RPMI8226 (cell line): ENCODE data around the gene GIPC2.
"Not testable (repeated sequence)": the region's sequence is repeated elsewhere in the genome, so short reads cannot be mapped to it uniquely, and the experiment has no call there.

Source experiments
- DNase-seq: peaks from one replicate; pipeline ENCODE4 v3.0.0-alpha.2; 2015

Gene GIPC2

DNA sequence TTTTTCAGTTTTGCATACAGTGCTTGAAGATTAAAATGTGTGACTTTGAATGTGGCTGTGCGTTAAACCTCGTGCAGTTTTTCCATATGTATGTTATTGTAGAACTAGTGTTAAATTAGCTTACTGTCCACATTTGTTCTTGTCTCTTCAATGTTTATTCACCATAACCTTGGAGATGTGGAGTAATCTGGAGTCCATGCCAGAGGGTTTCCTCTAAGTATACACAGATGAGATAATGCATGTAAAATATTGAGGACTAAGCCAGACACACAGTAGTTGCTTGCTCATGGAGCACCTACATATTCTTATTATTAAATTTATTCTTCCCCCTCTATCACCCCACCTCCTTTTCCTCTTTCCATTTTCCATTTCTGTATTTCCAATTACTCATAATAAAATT lies 7.7 kb upstream of the GIPC2 start:
- no peak for DNase-seq

DNA sequence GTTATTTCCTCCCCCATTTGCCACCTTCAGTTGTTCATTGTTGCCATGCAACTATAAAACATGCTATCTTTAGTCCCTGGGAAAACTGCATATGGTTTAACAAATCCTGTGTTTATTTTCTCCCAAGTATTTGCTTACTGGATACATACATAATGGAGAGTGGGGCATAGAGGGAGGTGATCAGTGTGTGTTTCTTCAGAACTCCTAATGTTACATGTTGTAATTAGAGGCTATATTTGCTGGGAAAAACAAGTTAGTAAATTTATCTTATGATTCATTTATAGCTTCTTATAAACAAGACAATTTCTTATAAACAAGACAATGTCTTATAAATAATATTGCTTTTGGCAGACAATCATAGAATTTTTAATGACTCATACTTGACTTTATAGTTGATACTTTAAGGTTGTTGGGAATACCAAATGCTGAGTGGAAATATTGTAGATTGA lies 7.3 kb upstream of the GIPC2 start:
- DNase-seq = no peak

DNA sequence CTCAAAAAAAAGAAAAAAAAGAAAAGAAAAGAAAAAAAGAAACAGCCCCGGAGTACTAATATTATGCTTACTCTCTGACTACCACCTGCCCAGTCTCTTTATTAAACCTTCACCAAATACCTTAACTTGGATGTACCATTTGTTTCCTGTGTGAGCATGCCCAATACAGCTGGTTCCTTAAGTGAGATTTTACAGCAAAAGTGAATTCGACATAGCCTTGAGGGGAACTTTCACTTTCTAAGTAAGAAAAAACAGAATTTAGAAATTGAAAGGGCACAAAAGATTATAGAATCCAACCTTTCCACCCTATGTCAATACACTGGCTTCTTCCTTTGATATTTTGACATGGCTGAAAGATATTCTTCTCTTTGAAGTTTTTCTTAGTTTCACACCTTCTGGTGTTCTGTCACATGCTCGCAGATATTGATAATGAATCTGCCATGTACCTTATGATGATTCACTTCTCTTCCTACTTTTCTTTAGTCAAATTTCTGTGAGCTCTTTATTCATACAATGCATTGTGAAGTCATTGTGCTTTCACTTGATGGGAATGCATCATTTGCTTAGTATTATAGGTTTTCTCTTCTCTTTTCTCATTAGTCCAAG lies 5.2 kb upstream of the GIPC2 start:
- no peak for DNase-seq

DNA sequence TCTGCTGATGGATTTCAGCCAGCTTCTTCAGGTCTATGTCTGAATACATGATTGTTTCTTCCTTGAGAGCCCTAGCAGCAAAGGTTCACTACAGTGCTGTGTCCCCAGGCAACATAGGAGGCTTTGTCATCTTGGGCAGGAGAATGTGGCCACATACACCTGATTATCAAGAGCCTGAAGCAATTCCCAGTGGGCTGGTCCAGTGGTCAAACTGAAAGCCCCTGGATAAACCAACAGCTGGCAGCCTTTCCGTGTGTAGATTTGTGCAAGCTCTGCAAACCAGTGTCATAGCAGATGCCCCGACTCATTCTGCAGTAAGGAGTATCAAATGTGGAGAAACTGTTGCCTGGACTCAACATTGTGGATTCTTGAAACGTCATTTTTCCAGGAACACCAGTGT lies 2.3 kb upstream of the GIPC2 start:
- DNase-seq = no peak

DNA sequence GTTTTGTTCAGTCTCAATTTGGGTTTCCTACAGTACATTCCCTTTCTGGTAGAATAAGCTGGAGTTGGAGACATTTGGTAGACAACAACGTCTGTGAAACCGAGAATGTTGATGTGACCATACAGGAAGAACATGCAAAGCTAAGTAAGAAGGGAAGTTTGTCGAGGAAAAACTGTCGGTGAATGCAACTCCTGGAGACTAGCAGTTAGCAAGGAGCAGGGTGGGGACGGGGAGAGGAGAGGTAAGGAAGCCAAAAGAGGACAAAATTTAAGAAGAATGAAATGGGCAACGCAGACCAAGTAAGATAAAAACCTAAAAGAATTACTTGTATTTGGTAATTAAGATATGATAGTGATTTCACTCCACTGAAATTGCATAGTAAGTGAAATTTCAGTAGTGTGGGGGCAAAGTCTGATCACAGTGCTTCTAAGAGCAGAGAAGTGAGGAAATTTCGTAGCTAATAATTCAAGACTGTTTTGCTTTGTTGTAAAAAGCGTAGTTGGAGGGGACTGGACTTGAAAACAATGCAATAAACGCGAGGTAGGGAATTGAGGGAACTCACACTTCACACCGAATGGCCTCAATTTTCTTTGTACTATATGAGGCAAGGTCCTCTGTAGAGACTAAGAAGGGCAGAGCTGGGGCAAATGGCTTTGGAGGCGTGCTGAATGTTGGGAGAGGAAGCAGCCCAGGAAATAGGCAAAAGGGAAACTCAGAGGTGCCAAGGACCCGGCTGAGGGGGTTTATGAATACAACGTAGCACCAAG lies 787 bp upstream of the GIPC2 start:
- no peak for DNase-seq

DNA sequence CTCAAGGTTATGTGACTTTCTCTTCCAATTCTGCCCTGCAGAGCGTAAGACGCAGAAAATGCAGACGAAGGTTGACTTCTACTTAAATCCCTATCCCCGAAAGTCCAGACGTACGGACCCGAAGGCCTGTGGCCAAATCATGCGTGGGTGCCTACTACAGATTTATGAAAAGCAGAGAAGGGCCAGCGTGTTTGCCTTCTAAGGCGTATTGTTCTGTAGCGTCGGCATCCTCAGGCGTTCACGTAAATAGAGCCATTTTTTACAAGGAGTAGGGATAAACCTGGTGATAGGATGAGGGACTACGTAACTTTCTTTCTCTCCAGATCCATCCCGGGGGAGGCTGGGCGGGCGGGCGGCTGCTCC lies 222 bp upstream of the GIPC2 start:
- no peak for DNase-seq

DNA sequence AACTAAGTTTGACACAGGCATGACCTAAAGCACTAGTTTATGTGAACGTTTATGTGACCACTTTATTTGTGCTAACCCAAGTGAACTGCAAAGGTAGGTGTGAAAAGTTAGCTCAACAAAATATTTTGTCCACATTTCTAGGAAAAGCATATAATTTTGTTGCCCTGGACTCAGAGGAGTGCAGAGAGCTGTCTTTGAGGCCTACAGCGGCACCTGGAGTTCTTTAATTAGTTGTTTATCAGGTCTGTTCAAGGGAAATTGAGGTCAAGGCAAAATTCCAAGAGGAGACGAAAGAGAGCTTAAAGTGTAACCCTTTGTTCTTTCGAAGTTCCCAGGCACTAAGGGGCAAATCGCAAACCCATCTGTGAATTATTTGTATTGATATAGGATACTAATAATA lies 1.3 kb downstream of the GIPC2 start:
- no peak for DNase-seq

DNA sequence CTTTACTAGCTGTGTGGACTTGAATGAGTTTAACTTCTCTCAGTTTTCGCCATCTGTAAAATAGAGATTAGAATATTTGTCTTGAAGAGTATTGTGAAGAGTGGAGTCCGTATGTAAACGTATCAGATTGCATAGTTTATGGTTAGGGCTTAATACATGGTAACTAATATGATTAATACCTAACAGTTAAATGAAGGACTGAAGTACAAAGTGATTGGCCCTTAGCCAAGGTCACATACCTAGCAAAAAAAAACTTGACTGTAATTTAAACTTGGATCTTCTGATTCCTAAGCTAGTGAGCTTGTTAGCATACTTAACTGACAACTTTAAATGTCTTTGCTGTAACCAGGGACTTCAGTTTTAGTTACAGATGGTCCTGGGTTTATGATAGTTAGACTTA lies 1.9 kb downstream of the GIPC2 start:
- no peak for DNase-seq

DNA sequence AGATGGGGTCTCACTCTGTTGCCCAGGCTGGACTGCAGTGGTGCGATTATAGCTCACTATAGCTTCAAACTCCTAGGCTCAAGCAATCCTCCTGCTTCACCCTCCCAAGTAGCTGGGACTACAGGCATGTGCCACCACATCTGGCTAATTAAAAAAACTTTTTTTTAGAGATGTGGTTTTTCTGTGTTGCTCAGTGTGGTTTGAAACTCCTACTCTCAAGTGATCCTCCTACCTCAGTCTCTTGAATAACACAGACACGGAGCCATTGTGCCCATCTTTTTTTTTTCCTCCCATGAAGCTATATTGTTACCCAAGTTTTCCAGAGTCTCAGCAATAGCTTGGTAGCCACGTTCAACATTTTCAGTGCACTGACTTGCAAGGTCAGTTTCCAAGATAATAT lies 2.7 kb downstream of the GIPC2 start:
- no peak for DNase-seq

DNA sequence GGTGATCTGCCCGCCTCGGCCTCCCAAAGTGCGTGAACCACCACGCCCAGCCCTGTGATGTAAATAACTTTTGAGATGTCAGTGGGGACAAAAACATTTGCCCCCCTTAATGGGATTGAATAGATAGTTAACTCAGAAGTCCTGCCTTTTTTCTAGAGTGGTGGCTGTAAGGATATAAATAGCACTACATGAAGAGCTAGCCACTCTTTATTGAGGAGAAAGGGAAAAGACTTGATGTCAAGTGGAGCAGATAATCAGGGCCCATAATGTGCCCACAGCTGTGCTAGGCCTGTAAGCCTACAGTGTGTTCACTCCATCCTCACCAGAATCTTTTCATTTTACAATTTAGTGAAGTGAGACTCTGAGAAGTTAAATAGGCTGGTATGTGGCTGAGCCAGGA lies 3.6 kb downstream of the GIPC2 start:
- DNase-seq = no peak

DNA sequence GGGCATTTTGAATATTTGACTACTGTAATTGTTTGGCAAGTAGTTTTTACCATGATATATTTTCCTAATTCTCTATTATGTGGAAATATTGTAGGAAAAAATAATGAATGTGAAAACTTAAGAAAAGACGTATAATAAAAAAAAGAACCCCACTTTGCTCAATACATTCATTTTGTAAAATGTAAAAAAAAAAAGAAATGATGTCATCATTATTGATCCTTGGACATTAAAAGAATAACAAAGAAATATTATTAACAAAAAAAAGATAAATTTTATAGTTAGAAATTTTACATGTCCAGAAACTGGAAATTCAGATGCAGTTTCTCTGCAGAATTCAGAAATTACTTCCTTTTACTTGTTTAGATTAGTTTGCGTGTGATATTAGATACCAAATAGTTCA lies 5.2 kb downstream of the GIPC2 start:
- DNase-seq = no peak

DNA sequence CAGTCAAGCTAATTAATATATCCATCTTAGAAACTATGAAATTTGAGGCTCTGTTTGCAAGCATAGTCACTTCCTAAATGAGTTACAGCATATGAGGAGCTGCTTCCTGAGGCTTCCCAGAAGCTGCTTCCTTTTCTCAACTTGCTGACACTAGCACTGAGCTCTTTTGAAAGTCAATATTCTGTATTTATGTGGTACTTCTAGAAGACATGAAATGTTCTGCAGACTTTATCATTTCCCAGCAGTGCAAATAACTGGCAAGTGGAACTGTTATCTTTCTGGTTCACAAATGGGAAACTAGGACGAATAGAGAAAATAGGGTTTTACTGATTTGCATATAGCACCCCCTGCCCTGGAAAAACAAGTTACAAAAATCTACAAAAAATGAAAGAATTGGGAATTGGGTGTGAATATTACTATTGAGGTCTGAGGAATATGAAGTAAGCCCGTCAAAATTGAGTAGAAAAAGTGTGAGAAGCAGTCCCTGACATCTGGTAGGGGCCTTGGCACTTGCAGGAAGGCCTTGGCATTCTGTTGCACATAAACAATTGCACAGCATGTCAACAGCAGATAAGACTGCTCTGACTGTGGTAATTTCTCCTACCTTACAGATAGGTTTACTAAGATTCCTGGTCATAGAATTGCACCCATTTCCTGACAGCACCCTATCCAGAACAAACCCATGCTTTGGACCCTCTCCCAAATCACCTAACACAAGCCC lies 7.1 kb downstream of the GIPC2 start:
- no peak for DNase-seq

DNA sequence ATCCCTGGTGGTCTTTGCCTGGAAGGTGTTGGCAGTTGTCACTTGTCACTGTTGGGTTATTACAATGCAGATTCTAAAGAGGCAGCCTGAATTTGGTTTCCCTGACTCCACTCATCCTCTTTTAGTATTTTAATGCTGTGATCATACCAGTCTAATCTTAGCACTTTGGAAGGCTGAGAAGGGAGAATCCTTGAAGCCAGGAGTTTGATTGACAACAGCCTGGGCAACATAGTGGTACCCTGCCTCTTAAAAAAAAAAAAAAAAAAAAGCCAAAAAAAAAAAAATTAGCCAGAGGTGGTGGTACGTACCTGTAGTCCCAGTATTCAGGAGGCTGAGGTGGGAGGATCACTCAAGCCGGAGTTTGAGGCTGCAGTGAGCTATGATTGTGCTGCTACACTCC lies 7.7 kb downstream of the GIPC2 start:
- no peak for DNase-seq

DNA sequence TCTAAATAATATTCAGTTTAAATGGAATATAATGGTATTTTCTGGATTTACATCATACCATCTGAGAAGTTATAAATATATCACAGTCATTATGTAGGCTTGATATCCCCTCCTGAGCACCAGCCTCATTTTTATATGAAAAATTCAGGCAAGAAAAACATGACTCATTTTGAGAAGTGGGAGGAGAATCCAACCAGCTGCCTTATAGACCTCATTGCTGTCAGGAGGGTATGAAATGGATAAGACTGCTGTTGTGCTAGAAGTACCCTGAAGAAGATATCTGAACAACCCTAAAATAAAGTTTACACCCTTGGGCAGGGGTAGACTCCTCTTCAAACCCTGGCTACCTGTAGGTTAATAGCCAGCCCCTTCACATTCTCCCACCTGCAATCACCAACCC lies 8.8 kb downstream of the GIPC2 start:
- DNase-seq = no peak

DNA sequence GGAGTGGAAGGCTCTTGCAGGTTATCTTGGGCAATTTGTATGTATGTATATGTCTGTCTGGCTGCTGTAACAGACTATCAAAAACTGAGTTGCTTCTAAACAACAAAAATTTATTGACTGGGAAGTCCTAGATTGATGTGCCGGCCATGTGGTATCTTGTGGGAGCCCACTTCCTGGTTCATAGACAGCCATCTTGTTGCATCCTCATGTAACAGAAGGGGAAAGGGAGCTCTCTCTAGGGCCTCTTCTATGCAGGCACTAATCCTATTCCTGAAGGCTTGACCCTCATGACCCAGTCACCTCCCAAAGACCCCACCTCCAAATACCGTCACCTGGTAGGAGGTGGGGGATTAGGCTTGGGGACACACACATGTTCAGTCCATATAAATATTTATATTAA lies 9.2 kb downstream of the GIPC2 start:
- no peak for DNase-seq

DNA sequence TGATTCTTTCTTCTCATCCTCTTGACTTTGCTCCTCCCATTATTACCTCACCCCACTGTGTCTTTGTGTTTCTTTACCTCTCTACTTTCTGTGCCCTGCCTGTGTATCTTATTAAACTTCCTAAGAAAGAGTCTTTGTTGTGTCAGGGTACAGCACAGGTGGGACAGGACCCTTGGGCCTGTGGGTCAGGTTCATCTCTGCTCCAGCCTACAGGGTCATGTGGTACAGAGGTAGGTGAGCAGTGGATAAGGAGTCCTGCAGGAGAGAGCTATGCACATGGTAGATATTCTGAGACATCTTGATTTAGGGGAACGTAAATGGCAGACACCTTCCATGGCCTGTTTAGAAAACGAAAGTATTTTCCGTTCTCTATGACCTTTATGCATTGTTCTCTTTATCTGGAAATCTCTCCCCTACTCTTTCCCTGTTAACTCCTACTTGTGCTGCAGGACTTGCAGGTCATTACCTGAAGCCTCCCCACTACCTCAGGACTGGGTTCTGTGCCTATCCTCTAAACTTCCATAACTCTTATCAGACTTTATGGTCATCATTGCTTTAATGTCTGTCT lies 9.9 kb downstream of the GIPC2 start:
- DNase-seq = no peak

DNA sequence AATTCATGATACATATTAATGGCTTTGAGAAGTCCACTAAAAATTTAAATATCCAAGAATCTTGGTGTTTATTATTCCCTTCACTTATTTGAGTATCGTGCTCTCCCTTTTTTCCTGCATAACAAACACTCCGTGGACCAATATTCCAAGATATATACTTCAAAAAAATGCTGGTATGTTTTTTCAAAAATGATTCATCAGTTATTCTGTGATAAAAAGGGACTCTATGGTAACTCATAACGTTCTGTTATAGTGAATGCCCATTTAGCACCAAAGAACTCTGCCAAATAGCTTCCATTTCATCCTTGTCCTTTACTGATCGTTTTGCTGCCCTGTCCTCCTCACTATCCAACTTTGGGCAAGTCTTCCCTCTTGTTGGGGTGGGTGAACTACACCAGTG lies 12.9 kb downstream of the GIPC2 start:
- no peak for DNase-seq

DNA sequence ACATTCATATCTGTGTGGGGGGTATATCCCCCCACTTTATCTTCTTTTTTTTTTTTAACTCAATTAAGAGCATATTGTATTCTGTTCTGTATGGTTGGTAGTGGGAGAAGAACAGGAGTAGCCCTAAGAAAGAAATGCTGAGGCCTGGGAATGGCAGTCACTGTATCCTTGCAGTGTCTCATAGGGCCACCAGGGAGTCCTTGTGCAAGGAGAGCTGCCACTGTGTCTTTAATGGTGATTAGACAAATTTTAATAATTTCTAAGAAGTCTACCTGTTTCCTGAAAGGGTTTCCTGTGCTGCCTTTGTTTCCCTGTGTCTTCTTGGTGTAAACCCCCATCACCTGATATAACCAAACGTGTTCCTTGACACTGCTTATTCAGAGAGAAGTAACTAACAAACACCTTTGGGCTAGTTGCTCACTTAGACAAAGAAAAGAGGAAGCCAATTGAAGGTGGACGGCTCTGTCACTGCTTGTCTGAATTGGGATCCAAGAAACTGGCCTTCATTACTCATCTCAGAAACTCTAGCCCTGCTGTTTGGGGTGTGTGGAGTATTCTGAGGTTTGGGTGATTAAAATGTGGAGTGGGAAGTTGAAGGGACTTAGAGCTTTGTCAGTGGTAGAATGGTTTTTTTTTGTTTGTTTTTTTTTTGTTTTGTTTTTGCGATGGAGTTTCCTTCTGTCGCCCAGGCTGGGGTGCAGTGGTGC lies 15.2 kb downstream of the GIPC2 start:
- no peak for DNase-seq

DNA sequence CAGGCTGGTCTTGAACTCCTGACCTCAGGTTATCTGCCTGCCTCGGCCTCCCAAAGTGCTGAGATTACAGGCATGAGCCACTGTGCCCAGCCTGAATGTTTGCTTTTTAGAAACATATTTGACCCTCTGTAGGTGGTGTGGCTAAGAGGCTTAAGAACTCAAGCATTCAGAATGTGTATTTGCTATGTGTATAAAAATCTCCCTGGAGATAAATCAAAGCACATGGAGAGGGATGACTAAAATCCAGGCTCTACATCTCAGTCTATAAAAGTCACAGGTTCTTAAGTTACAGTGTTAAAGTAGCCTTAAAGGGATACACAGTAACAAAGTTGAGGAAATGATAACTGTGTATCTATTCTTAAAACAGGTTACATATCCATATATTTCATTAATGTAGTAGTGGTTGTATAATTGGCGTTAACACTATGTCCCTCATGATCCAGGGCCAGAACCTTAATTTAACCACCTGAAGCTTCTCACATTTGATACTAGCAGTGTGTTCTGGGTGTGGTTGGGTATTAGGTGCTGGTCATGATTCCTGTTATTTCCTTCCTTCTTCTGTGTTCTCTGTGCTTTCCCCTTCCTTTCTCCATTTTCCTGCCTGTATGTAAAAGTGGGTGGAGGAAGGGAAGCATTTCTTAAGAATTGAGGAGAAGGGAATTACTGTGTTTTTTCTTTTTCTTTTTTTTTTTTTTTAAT lies 16.2 kb downstream of the GIPC2 start:
- DNase-seq = no peak

DNA sequence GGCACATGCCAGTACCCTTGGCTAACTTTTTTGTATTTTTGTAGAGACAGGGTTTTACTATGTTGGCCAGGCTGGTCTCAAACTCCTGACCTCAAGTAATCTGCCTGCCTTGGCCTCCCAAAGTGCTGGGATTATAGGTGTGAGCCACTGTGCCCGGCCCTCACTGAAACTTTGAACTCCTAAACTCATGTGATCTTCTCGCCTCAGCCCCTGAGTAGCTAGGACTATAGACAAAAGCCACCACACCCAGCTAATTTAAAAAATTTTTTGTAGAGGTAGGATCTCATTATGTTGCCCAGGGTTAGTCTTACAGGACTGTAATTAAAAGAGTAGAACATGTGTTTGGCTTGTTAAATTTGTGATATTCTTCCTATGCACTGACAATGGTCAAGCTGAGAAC lies 19.1 kb downstream of the GIPC2 start:
- not testable (repeated sequence) for DNase-seq

DNA sequence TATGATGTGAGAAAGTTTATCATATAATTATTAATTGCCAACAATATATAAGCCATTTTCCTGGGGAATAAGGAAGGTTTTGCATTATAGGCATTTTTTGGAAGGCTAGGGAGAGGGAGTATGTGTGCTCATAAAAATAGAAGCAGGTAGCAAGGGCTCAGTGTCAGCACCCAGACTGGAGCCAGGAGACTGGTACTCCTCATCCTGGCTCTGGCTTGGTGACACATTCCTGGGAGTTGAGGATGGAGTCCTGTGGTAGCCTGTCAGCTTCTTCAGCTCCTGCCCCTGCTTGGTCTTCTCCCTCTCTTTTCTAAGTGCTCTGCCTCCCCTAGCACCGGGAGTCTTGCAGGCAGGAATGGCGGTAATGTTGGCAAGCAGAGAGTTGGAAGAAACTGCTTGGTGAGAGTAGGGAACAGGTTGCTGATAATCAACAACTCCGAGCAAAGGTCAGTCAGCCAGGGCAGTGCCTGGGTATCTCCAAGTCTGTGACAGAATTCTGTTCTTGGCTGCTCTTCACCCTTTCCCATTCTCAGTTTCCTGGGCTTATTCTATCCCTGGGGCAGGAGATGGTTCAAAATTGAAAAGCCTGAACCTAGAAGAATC lies 23.0 kb downstream of the GIPC2 start:
- no peak for DNase-seq

DNA sequence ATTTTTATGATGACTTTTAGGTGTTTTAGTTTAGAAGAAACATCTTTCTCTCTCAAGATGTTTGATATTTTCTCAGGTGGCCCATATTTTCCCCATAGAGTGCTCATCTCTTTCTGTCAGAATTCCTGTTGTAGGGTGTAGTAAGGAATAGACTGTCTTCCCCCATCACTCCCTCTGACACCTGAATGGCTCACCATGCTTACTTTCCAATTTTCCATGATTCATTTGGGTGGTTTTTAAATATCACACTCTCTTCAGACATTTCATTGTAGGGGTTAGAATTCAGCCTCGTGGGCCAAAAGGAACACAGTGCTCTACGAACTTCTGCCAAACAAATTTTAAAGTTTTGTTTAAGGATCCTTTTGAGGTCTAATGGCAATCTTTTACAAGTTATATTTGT lies 24.0 kb downstream of the GIPC2 start:
- no peak for DNase-seq
